GM19438 (cell line): ENCODE results near the gene BCO2.
"Not testable (repeated sequence)": the region's sequence is repeated elsewhere in the genome, so short reads cannot be mapped to it uniquely, and the experiment has no call there.

Experiments used
- ATAC-seq: cut with Tn5 transposase; IDR thresholded peaks from one replicate; pipeline ENCODE4 v1.9.1; 2021; ENCODE audit warnings: low read depth; ENCODE audit not compliant: unreplicated experiment

Gene BCO2

GRCh38 chr11:112174789-112175598 is at the start of gene BCO2:
TSS of gene BCO2 (plus strand) at chr11:112175512. CDS start at chr11:112175602, 90 bp downstream.
- ATAC-seq, result no peak

- ATAC-seq, result no peak
Observed at GRCh38 chr11:112127056-112127455, 48.3 kb upstream of the BCO2 start.

GRCh38 chr11:112128483-112129121 is 46.7 kb upstream of the BCO2 start:
- no peak for ATAC-seq

GRCh38 chr11:112129656-112130055 is 45.7 kb upstream of the BCO2 start:
- no peak for ATAC-seq

GRCh38 chr11:112132737-112133136 is 42.6 kb upstream of the BCO2 start:
- ATAC-seq, result no peak

- ATAC-seq, result no peak
Observed at GRCh38 chr11:112134473-112134872, 40.8 kb upstream of the BCO2 start.

GRCh38 chr11:112143597-112143996 is 31.7 kb upstream of the BCO2 start:
- no peak for ATAC-seq

- no peak for ATAC-seq
Observed at GRCh38 chr11:112150517-112150916, 24.8 kb upstream of the BCO2 start.

- no peak for ATAC-seq
Observed at GRCh38 chr11:112156153-112156955, 19.0 kb upstream of the BCO2 start.

GRCh38 chr11:112156956-112157766 is 18.2 kb upstream of the BCO2 start:
- ATAC-seq, result no peak

GRCh38 chr11:112159098-112160065 is 15.9 kb upstream of the BCO2 start:
- no peak for ATAC-seq

GRCh38 chr11:112160091-112160848 is 15.0 kb upstream of the BCO2 start:
- ATAC-seq, result no peak

GRCh38 chr11:112161012-112161411 is 14.3 kb upstream of the BCO2 start:
- no peak for ATAC-seq

- ATAC-seq, result not testable (repeated sequence)
Observed at GRCh38 chr11:112162200-112162599, 13.1 kb upstream of the BCO2 start.

GRCh38 chr11:112162761-112163546 is 12.4 kb upstream of the BCO2 start:
- no peak for ATAC-seq

- ATAC-seq, result no peak
Observed at GRCh38 chr11:112163875-112164685, 11.2 kb upstream of the BCO2 start, which contains the start of gene IL18. TSS of gene IL18 (minus strand) at chr11:112164094. CDS start at chr11:112155053, 9,041 bp downstream.

- no peak for ATAC-seq
Observed at GRCh38 chr11:112165049-112165448, 10.3 kb upstream of the BCO2 start.
